ENCODE results near the gene SORL1-AS1.

DNA sequence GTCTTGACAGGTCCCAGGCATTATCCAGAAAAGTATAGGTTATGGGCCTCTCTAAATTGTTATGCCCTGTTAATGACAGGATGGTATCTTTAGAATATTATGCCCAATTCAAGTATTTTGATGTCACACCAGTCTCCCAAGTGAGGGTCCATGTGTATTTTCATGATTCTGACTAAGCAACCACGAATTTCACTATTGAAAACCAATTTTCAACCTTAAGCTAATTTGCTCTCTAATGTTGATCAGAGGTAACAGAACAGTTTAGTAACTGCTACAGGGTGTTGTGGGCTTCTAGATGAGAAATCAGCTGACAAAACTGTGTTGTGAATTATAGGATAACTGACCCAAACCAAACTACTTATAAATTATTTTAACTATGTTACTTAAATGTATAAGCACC, 48.0 kb upstream of the SORL1-AS1 start:
- TF ChIP-seq POLR2AphosphoS5 (IDR thresholded peaks at IDR 0.05; ENCODE audit: borderline replicate concordance, low read depth, low read length) (no peak), EZH2 (IDR thresholded peaks at IDR 0.05) (no peak)

Data from SK-N-MC (cell line).